Measurements from ENCODE around the gene USP35. TPM values are rescaled to one million over a fixed set of nuclear protein-coding genes. Genes with fewer than 3 reads are reported as not detected.

Gene USP35
- total RNA-seq, 3 donors from 2014 or later = 5.1 to 16.1 (median 11.3) TPM

DNA sequence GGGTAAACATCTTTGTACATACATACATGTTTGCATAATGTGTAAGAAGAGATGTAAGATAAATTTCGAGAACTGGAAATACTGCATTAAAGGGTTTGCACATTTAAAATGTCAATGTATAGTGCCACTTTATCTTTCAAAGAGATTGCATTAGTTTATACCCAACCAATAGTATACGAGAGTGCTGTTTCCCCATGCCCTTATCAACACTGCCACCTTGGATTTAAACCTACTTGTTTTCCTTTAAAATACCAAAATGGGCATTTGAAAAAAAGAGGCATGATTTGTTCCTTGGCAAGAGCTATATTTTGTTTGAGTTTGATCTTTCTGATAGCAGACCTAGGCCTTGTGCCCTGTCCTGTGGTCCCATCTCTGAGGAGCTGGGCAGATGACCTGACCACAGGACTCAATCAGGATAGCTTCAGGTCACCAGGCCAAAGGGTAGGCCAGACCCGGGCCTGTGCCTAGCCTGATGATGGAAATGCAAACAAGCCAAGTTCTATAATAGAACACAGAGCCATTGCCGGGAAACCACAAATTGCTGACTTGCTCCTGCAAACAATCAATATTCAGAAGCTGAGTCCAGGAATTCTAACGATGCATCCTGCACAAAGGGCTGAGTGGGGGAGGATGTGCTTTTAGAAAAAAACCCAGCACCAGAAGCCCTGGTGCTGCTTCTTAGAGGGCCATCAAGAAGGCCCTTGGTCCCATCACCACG is 32.4 kb upstream of the USP35 start:
- H3K4me3 ChIP-seq = no peak overlapping the region
- intact Hi-C loops (cut with DNase I; ENCODE audit: low total_unique reads) = no loop called here
- no peaks in the 10 kb centered on the region for H3K4me1 ChIP-seq
- no peaks in the 10 kb centered on the region for H3K27me3 ChIP-seq
- no peaks in the 10 kb centered on the region for H3K36me3 ChIP-seq
- H3K27ac ChIP-seq = peak overlapping the region in 1 of 2 donors; percentile 35
- no peak for TF ChIP-seq POLR2A (IDR thresholded peaks at IDR 0.05)
- no peak for TF ChIP-seq POLR2AphosphoS5 (IDR thresholded peaks at IDR 0.05)
- TF ChIP-seq, protein P1, sequence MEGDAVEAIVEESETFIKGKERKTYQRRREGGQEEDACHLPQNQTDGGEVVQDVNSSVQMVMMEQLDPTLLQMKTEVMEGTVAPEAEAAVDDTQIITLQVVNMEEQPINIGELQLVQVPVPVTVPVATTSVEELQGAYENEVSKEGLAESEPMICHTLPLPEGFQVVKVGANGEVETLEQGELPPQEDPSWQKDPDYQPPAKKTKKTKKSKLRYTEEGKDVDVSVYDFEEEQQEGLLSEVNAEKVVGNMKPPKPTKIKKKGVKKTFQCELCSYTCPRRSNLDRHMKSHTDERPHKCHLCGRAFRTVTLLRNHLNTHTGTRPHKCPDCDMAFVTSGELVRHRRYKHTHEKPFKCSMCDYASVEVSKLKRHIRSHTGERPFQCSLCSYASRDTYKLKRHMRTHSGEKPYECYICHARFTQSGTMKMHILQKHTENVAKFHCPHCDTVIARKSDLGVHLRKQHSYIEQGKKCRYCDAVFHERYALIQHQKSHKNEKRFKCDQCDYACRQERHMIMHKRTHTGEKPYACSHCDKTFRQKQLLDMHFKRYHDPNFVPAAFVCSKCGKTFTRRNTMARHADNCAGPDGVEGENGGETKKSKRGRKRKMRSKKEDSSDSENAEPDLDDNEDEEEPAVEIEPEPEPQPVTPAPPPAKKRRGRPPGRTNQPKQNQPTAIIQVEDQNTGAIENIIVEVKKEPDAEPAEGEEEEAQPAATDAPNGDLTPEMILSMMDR (IDR thresholded peaks at IDR 0.05) = no peak
- H3K9me3 ChIP-seq = no peaks in the 10 kb centered on the region
- DNase-seq (ENCODE audit: low spot score in 2 of 2) = no peak

- intact Hi-C loops (cut with DNase I; ENCODE audit: low total_unique reads) = no loop called here
Observed at GRCh38 chr11:78158987-78159652, 29.6 kb upstream of the USP35 start.

DNA sequence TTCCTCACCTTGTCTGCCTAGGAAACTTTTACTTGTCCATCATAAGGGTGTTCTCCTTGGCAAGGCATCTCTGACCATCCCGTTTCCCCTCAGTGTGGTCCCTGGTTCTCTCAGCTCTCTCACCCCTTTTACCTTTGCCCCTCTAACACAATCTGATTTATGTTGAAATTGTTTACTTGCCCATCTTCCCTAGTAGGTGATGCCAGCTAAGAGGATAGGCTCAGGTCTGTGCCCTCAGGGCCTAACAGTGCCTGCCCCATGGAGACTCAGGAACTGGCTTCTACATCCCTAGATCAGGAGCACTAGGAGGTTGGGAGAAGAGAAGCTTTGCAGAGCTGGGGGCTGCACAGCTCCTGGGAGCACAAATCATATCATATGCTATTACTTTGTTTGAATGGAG is 28.2 kb upstream of the USP35 start:
- no peaks in the 10 kb centered on the region for H3K36me3 ChIP-seq
- TF ChIP-seq POLR2AphosphoS5 (IDR thresholded peaks at IDR 0.05) (no peak), POLR2A (IDR thresholded peaks at IDR 0.05) (no peak)
- TF ChIP-seq, protein P1 (IDR thresholded peaks at IDR 0.05) = no peak
- intact Hi-C loops (cut with DNase I; ENCODE audit: low total_unique reads) = no loop called here
- no peak for DNase-seq (ENCODE audit: low spot score in 2 of 2)
- no peak overlapping the region for H3K27ac ChIP-seq
- no peak overlapping the region for H3K4me3 ChIP-seq
- no peaks in the 10 kb centered on the region for H3K27me3 ChIP-seq
- no peaks in the 10 kb centered on the region for H3K9me3 ChIP-seq
- H3K4me1 ChIP-seq = no peaks in the 10 kb centered on the region

More at GRCh38 chr11:78158987-78159652, 29.6 kb upstream of the USP35 start:
- H3K9me3 ChIP-seq = no peaks in the 10 kb centered on the region
- no peak for DNase-seq (ENCODE audit: low spot score in 2 of 2)
- no peaks in the 10 kb centered on the region for H3K36me3 ChIP-seq
- no peaks in the 10 kb centered on the region for H3K27me3 ChIP-seq
- H3K27ac ChIP-seq = peak overlapping the region; percentile 50 to 54
- no peak overlapping the region for H3K4me3 ChIP-seq
- no peaks in the 10 kb centered on the region for H3K4me1 ChIP-seq
- TF ChIP-seq, protein P1 (IDR thresholded peaks at IDR 0.05) = no peak
- TF ChIP-seq POLR2AphosphoS5 (IDR thresholded peaks at IDR 0.05) (no peak), POLR2A (IDR thresholded peaks at IDR 0.05) (no peak)

DNA sequence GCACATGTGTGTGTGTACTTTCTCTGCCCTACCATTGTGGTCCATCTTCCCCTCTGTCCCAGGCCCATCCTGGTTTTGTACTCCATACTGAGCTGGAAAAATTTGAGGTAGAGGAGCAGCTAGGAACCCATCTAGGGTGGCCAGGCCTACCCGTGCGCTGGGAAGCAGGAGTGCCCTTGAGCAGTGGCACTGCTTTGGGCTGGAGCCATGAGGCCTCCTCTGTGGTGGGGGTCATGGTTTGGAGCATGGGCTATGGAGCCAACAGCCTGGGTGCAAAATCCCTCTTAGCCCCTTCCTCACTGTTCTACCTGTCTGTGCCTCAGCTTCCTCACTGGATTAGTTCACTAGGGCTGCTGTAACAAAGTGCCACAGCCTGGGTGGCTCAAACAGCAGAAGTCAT is 27.4 kb upstream of the USP35 start:
- DNase-seq (ENCODE audit: low spot score in 2 of 2) = no peak
- TF ChIP-seq, protein P1 (IDR thresholded peaks at IDR 0.05) = no peak
- TF ChIP-seq POLR2A (IDR thresholded peaks at IDR 0.05) (no peak), POLR2AphosphoS5 (IDR thresholded peaks at IDR 0.05) (no peak)
- H3K27me3 ChIP-seq = no peaks in the 10 kb centered on the region
- H3K4me1 ChIP-seq = no peaks in the 10 kb centered on the region
- intact Hi-C loops (cut with DNase I; ENCODE audit: low total_unique reads) = no loop called here
- no peaks in the 10 kb centered on the region for H3K9me3 ChIP-seq
- H3K27ac ChIP-seq = no peak overlapping the region
- no peak overlapping the region for H3K4me3 ChIP-seq
- no peaks in the 10 kb centered on the region for H3K36me3 ChIP-seq

GRCh38 chr11:78161962-78162371 is 26.8 kb upstream of the USP35 start:
- no peaks in the 10 kb centered on the region for H3K4me1 ChIP-seq
- no peaks in the 10 kb centered on the region for H3K9me3 ChIP-seq
- H3K27ac ChIP-seq = no peak overlapping the region
- H3K27me3 ChIP-seq = no peaks in the 10 kb centered on the region
- TF ChIP-seq, protein P1 (IDR thresholded peaks at IDR 0.05) = no peak
- TF ChIP-seq POLR2A (IDR thresholded peaks at IDR 0.05) (no peak), POLR2AphosphoS5 (IDR thresholded peaks at IDR 0.05) (no peak)
- intact Hi-C loops (cut with DNase I; ENCODE audit: low total_unique reads) = no loop called here
- no peak overlapping the region for H3K4me3 ChIP-seq
- no peak for DNase-seq (ENCODE audit: low spot score in 2 of 2)
- H3K36me3 ChIP-seq = no peaks in the 10 kb centered on the region

Data from breast epithelium (tissue), 4 donors.